ENCODE data around the gene RPL13A. TPM values are rescaled to one million over a fixed set of nuclear protein-coding genes. Genes with fewer than 3 reads are reported as not detected.
A peak's percentile ranks its signal among the peaks of the same experiment; 100 is the strongest.

RPL13A gene
- total and polyA plus RNA-seq, 9 of the 15 experiments (the other 6 are each of a cell fraction or from before 2014, with no cell fraction given), result 1,744 to 5,482 (median 2,949) TPM

GRCh38 chr19:49453013-49453756 is 34.2 kb upstream of the RPL13A start, which contains the start of gene ALDH16A1 (continued):
- no peak for TF ChIP-seq ZNF274 (IDR thresholded peaks at IDR 0.05; ENCODE audit: borderline replicate concordance, low read depth, low read length)
- no peak for TF ChIP-seq ESRRB (CRISPR knock-in tag; IDR thresholded peaks at IDR 0.05; ENCODE audit: borderline replicate concordance)
- TF ChIP-seq FOXP1 (CRISPR knock-in tag; IDR thresholded peaks at IDR 0.05), result peak; percentile 75; the same call in 1 of the 2 replicates
- no peak for TF ChIP-seq XRCC4 (IDR thresholded peaks at IDR 0.05; ENCODE audit: extremely low read depth, insufficient read depth, insufficient read length)
- TF ChIP-seq DMBX1 (CRISPR knock-in tag; IDR thresholded peaks at IDR 0.05; ENCODE audit: borderline replicate concordance), result no peak
- peak; percentile 73; the same call in 1 of the 2 replicates for TF ChIP-seq ZNF263 (CRISPR knock-in tag; IDR thresholded peaks at IDR 0.05; ENCODE audit: borderline replicate concordance)
- no peak for TF ChIP-seq ZNF134 (CRISPR knock-in tag; conservative IDR thresholded peaks at IDR 0.05)
- TF ChIP-seq ZBTB2 (IDR thresholded peaks at IDR 0.05), result peak; percentile 97
- TF ChIP-seq ZFP36 (IDR thresholded peaks at IDR 0.05; ENCODE audit: low read depth, low read length, partially characterized antibody), result no peak
- TF ChIP-seq TRIM24 (IDR thresholded peaks at IDR 0.05), result no peak
- no peak for TF ChIP-seq ZNF695 (CRISPR knock-in tag; IDR thresholded peaks at IDR 0.05)
- TF ChIP-seq CREB5 (CRISPR knock-in tag; IDR thresholded peaks at IDR 0.05), result no peak
- TF ChIP-seq NFIC (IDR thresholded peaks at IDR 0.05), result no peak
- TF ChIP-seq CBX2 (IDR thresholded peaks at IDR 0.05; ENCODE audit: insufficient read depth, low read length, poor library complexity, severe bottlenecking), result no peak
- TF ChIP-seq GTF2E2 (tag; IDR thresholded peaks at IDR 0.05), result peak; percentile 93
- no peak for TF ChIP-seq ZNF551 (CRISPR knock-in tag; IDR thresholded peaks at IDR 0.05)
- no peak for TF ChIP-seq ZNF655 (CRISPR knock-in tag; IDR thresholded peaks at IDR 0.05)
- TF ChIP-seq MEIS2 (IDR thresholded peaks at IDR 0.05; ENCODE audit: partially characterized antibody), result peak; percentile 88
- no peak for TF ChIP-seq RCOR1 (IDR thresholded peaks at IDR 0.05; ENCODE audit: borderline replicate concordance in 1 of 2, low read depth in 2 of 2, low read length in 2 of 2)
- TF ChIP-seq ETS2 (tag; IDR thresholded peaks at IDR 0.05; ENCODE audit: borderline replicate concordance, poor library complexity, severe bottlenecking), result no peak
- TF ChIP-seq POLR2B (IDR thresholded peaks at IDR 0.05; ENCODE audit: low read depth, partially characterized antibody), result peak; percentile 100
- no peak; the same call in 1 of the 2 replicates for TF ChIP-seq TCF7L2 (IDR thresholded peaks at IDR 0.05; ENCODE audit: low read depth, low read length)
- TF ChIP-seq CAMTA2 (CRISPR knock-in tag; conservative IDR thresholded peaks at IDR 0.05), result no peak
- TF ChIP-seq NR2F6 (CRISPR knock-in tag; IDR thresholded peaks at IDR 0.05), result no peak
- TF ChIP-seq JUNB (CRISPR knock-in tag; conservative IDR thresholded peaks at IDR 0.05), result no peak
- no peak for TF ChIP-seq HSF4 (CRISPR knock-in tag; IDR thresholded peaks at IDR 0.05; ENCODE audit: borderline replicate concordance)
